H9 (cell line): ENCODE measurements around the gene F12. TPM values are rescaled to one million over a fixed set of nuclear protein-coding genes. Genes with fewer than 3 reads are reported as not detected.

Experiments used
- DNase-seq: peaks from one replicate; pipeline ENCODE4 v3.0.0-alpha.2; 2017
- H2AFZ ChIP-seq: one replicate; pipeline ENCODE4 v1.6.1; 2013; ENCODE audit warnings: mild to moderate bottlenecking, low read length, control low read depth, moderate library complexity
- H2AK5ac ChIP-seq: 2 replicates; pipeline ENCODE4 v1.6.1; 2013; ENCODE audit warnings: low read length, control low read depth, mixed read lengths; ENCODE audit not compliant: insufficient read length
- H2BK120ac ChIP-seq: one replicate; pipeline ENCODE4 v1.6.1; 2013; ENCODE audit warnings: low read depth, mild to moderate bottlenecking, low read length, control low read depth, inconsistent platforms; ENCODE audit not compliant: poor library complexity, severe bottlenecking
- H2BK12ac ChIP-seq: 2 replicates; pipeline ENCODE4 v1.6.1; 2013; ENCODE audit warnings: low read length, control low read depth, mixed read lengths, low read depth; ENCODE audit not compliant: insufficient read length
- H2BK15ac ChIP-seq: 2 replicates; pipeline ENCODE4 v1.6.1; 2013; ENCODE audit warnings: low read depth, low read length, control low read depth
- H2BK20ac ChIP-seq: one replicate; pipeline ENCODE4 v1.6.1; 2013; ENCODE audit warnings: low read depth, mild to moderate bottlenecking, low read length, control low read depth, inconsistent platforms; ENCODE audit not compliant: poor library complexity, severe bottlenecking
- H2BK5ac ChIP-seq: 2 replicates; pipeline ENCODE4 v1.6.1; 2013; ENCODE audit warnings: low read length, control low read depth, mixed read lengths; ENCODE audit not compliant: insufficient read length
- H3K14ac ChIP-seq: 2 replicates; pipeline ENCODE4 v1.6.1; 2013; ENCODE audit warnings: low read length, control low read depth; ENCODE audit not compliant: insufficient read depth
- H3K18ac ChIP-seq: 2 replicates; pipeline ENCODE4 v1.6.1; 2013; ENCODE audit warnings: low read depth, mild to moderate bottlenecking, mixed read lengths, low read length, control low read depth; ENCODE audit not compliant: insufficient read length
- H3K23ac ChIP-seq: 2 replicates; pipeline ENCODE4 v1.6.1; 2013; ENCODE audit warnings: low read length, control low read depth, mixed read lengths, low read depth; ENCODE audit not compliant: insufficient read length
- H3K23me2 ChIP-seq: 2 replicates; pipeline ENCODE4 v1.6.1; 2013; ENCODE audit warnings: low read depth, mild to moderate bottlenecking, mixed read lengths, low read length, control low read depth; ENCODE audit not compliant: insufficient read length, poor library complexity, severe bottlenecking
- H3K27ac ChIP-seq: 2 replicates; pipeline ENCODE4 v1.5.1; 2013; ENCODE audit warnings: low read length, control low read depth, mixed read lengths, low read depth; ENCODE audit not compliant: insufficient read length
- H3K27me3 ChIP-seq: 2 replicates; pipeline ENCODE4 v1.6.1; 2013; ENCODE audit warnings: low read length, control low read depth, inconsistent platforms; ENCODE audit not compliant: insufficient read depth
- H3K4ac ChIP-seq: 2 replicates; pipeline ENCODE4 v1.6.1; 2013; ENCODE audit warnings: low read depth, mild to moderate bottlenecking, control low read depth, inconsistent platforms, low read length, moderate library complexity
- H3K4me1 ChIP-seq: 2 replicates; pipeline ENCODE4 v1.6.1; 2013; ENCODE audit warnings: low read length, control low read depth, inconsistent platforms; ENCODE audit not compliant: insufficient read depth
- H3K4me2 ChIP-seq: 2 replicates; pipeline ENCODE4 v1.6.1; 2013; ENCODE audit warnings: low read length, control low read depth, mixed read lengths; ENCODE audit not compliant: insufficient read length, insufficient read depth
- H3K56ac ChIP-seq: 2 replicates; pipeline ENCODE4 v1.6.1; 2013; ENCODE audit warnings: low read depth, mild to moderate bottlenecking, mixed read lengths, low read length, control low read depth; ENCODE audit not compliant: insufficient read length
- H3K79me1 ChIP-seq: 2 replicates; pipeline ENCODE4 v1.6.1; 2013; ENCODE audit warnings: low read depth, mild to moderate bottlenecking, moderate library complexity, low read length, control low read depth, inconsistent platforms; ENCODE audit not compliant: insufficient read depth, poor library complexity, severe bottlenecking
- H3K79me2 ChIP-seq: 2 replicates; pipeline ENCODE4 v1.6.1; 2013; ENCODE audit warnings: low read length, control low read depth, inconsistent platforms; ENCODE audit not compliant: insufficient read depth
- H3K9ac ChIP-seq: 2 replicates; pipeline ENCODE4 v1.6.1; 2013; ENCODE audit warnings: low read length, control low read depth, mixed read lengths; ENCODE audit not compliant: insufficient read length; ENCODE audit errors: extremely low read depth
- H3K9me3 ChIP-seq: one replicate; pipeline ENCODE4 v1.6.1; 2013; ENCODE audit warnings: low read depth, low read length, inconsistent platforms; ENCODE audit not compliant: control insufficient read depth
- H3T11ph ChIP-seq: one replicate; pipeline ENCODE4 v1.6.1; 2013; ENCODE audit warnings: mild to moderate bottlenecking, low read length, control low read depth, inconsistent platforms
- H4K20me1 ChIP-seq: one replicate; pipeline ENCODE4 v1.6.1; 2013; ENCODE audit not compliant: control insufficient read depth, insufficient read length, insufficient read depth
- H4K5ac ChIP-seq: 2 replicates; pipeline ENCODE4 v1.6.1; 2013; ENCODE audit warnings: low read depth, mild to moderate bottlenecking, mixed read lengths, low read length, control low read depth; ENCODE audit not compliant: insufficient read length
- H4K8ac ChIP-seq: replicated peaks from 2 replicates; pipeline ENCODE4 v1.6.1; 2013; ENCODE audit warnings: low read length, control low read depth, mixed read lengths, low read depth; ENCODE audit not compliant: insufficient read length
- H4K91ac ChIP-seq: 2 replicates; pipeline ENCODE4 v1.6.1; 2013; ENCODE audit warnings: low read depth, mild to moderate bottlenecking, moderate library complexity, mixed read lengths, low read length, control low read depth; ENCODE audit not compliant: insufficient read length
- H3K27ac Mint-ChIP-seq, 3 experiments: 2 replicates in 2 of 3; 3 replicates in 1 of 3; pipeline ENCODE4 v1.8.0; 2020 to 2021; ENCODE audit warnings: mixed read lengths in 3 of 3, mild to moderate bottlenecking in 1 of 3, moderate library complexity in 1 of 3
- H3K27me3 Mint-ChIP-seq: 2 replicates; pipeline ENCODE4 v1.8.0; 2021; ENCODE audit warnings: low read depth, mild to moderate bottlenecking, moderate library complexity, mixed read lengths
- H3K36me3 Mint-ChIP-seq, 3 experiments: 2 replicates in 2 of 3; 3 replicates in 1 of 3; pipeline ENCODE4 v1.8.0; 2020 to 2021; ENCODE audit warnings: low read depth in 3 of 3, mixed read lengths in 3 of 3; ENCODE audit not compliant: insufficient read depth in 1 of 3
- H3K4me1 Mint-ChIP-seq, 2 experiments: 2 replicates each; pipeline ENCODE4 v1.8.0; 2020; ENCODE audit warnings: mixed read lengths in 2 of 2
- H3K4me3 Mint-ChIP-seq, 2 experiments: 2 replicates in 1 of 2; 3 replicates in 1 of 2; pipeline ENCODE4 v1.8.0; 2020 to 2021; ENCODE audit warnings: mild to moderate bottlenecking in 2 of 2, mixed read lengths in 2 of 2, moderate library complexity in 1 of 2
- H3K9me3 Mint-ChIP-seq, 2 experiments: 2 replicates in 1 of 2; 3 replicates in 1 of 2; pipeline ENCODE4 v1.8.0; 2020; ENCODE audit warnings: mild to moderate bottlenecking in 2 of 2, mixed read lengths in 2 of 2, moderate library complexity in 1 of 2
- CTCF ChIP-seq: fragments of 200-600 bp; sonication (generic); conservative IDR thresholded peaks from 3 replicates; pipeline ENCODE4 v1.8.0; 2021; ENCODE audit warnings: antibody characterized with exemption, mild to moderate bottlenecking
- WGBS: extraction: QIAGEN DNeasy Blood & Tissue Kit; methylation state at CpG from one replicate; pipeline ENCODE4 v1.1.7; 2013; ENCODE audit warnings: missing lambda C conversion rate, low lambda C conversion rate, mixed read lengths; ENCODE audit not compliant: insufficient read length; ENCODE audit errors: extremely low coverage; 5-methylcytosine and 5-hydroxymethylcytosine counted together
- total RNA-seq: library from RNA; stranded (reverse); gene quantifications from 2 replicates; pipeline ENCODE4 v1.2.1, GENCODE V29; 2021

F12 gene
- total RNA-seq, 1 experiment from 2014 or later, result 3.5 TPM

- H3K27me3 ChIP-seq, result no peaks in the 10 kb centered on the region
- H3K27ac ChIP-seq, result no peak overlapping the region
- peaks cover 3% of the 10 kb centered on the region; the same call in 1 of the 2 replicates for H3K4me1 ChIP-seq
- no peak overlapping the region for H2AK5ac ChIP-seq
- H3K27ac Mint-ChIP-seq, result no peak overlapping the region
- H2BK120ac ChIP-seq, result no peak overlapping the region
- H3K23ac ChIP-seq, result no peak overlapping the region
- H3K4ac ChIP-seq, result no peak overlapping the region
- no peak overlapping the region for H2BK5ac ChIP-seq
- no peak overlapping the region for H3K14ac ChIP-seq
- H3K36me3 Mint-ChIP-seq, result peaks cover 2 to 13% (median 12%) of the 10 kb centered on the region in 3 experiments; a peak in 5 of 7 replicates
- no peak overlapping the region for H4K5ac ChIP-seq
- no peak overlapping the region for H2BK12ac ChIP-seq
- peaks cover 13% of the 10 kb centered on the region for H3K79me2 ChIP-seq
- DNase-seq, result no peak
- no peak overlapping the region for H4K8ac ChIP-seq
- H3K79me1 ChIP-seq, result peaks cover 4% of the 10 kb centered on the region
- no peak overlapping the region for H3K4me2 ChIP-seq
- TF ChIP-seq CTCF, result no peak
- no peak overlapping the region for H4K91ac ChIP-seq
- H3K56ac ChIP-seq, result no peak overlapping the region
- H3K9me3 ChIP-seq, result no peaks in the 10 kb centered on the region
- H3K4me1 Mint-ChIP-seq, result peaks cover 20 to 25% of the 10 kb centered on the region in 2 experiments
- peak overlapping the region; percentile 30 to 51; a peak in 2 of 5 replicates for H3K4me3 Mint-ChIP-seq
- H3K18ac ChIP-seq, result no peak overlapping the region
- WGBS, result no CpG with 5 or more reads among the region's 5 CpGs
- H4K20me1 ChIP-seq, result no peaks in the 10 kb centered on the region
- H2AFZ ChIP-seq, result no peak overlapping the region
- H3K23me2 ChIP-seq, result peaks cover 7% of the 10 kb centered on the region
- H2BK20ac ChIP-seq, result no peak overlapping the region
- H3K9me3 Mint-ChIP-seq, result peaks cover 3 to 4% of the 10 kb centered on the region in 2 experiments; a peak in 4 of 5 replicates
- H2BK15ac ChIP-seq, result no peak overlapping the region
- H3T11ph ChIP-seq, result no peak overlapping the region
- peaks cover 41% of the 10 kb centered on the region for H3K27me3 Mint-ChIP-seq
- H3K9ac ChIP-seq, result no peak overlapping the region
Observed at GRCh38 chr5:177353093-177353492, 56.3 kb downstream of the F12 start.

Other genes with a start within 250 kb of the F12 start
- gene RAB24, start 105.8 kb downstream of the F12 start, total RNA-seq, result 17.6 and 18.6 TPM in 2 replicates
- 212 and 213 TPM in 2 replicates for gene PRELID1, start 105.8 kb downstream of the F12 start, total RNA-seq
- 9.8 and 10.9 TPM in 2 replicates for gene MXD3, start 97.7 kb downstream of the F12 start, total RNA-seq
- gene LMAN2, start 57.9 kb downstream of the F12 start, total RNA-seq, result 105 and 106 TPM in 2 replicates
- 12.3 and 16.4 TPM in 2 replicates for gene RGS14, start 51.6 kb downstream of the F12 start, total RNA-seq
- gene SLC34A1, start 25.1 kb downstream of the F12 start, total RNA-seq, result not detected in 2 replicates
- gene PFN3, start 8.9 kb downstream of the F12 start, total RNA-seq, result not detected in 2 replicates
- 73.7 and 75.2 TPM in 2 replicates for gene GRK6, start 17.1 kb upstream of the F12 start, total RNA-seq
- gene PRR7, start 37.2 kb upstream of the F12 start, total RNA-seq, result 9.6 and 10.2 TPM in 2 replicates
- gene DBN1, start 64.1 kb upstream of the F12 start, total RNA-seq, result 339 and 340 TPM in 2 replicates
- gene PDLIM7, start 88.0 kb upstream of the F12 start, total RNA-seq, result 134 and 137 TPM in 2 replicates
- gene DOK3, start 100.3 kb upstream of the F12 start, total RNA-seq, result 15.9 and 16.4 TPM in 2 replicates
- gene DDX41, start 107.4 kb upstream of the F12 start, total RNA-seq, result 125 and 133 TPM in 2 replicates
- 65.0 and 71.5 TPM in 2 replicates for gene FAM193B, start 145.0 kb upstream of the F12 start, total RNA-seq
- 155 and 156 TPM in 2 replicates for gene TMED9, start 182.6 kb upstream of the F12 start, total RNA-seq
- 26.3 TPM in 2 replicates for gene B4GALT7, start 190.6 kb upstream of the F12 start, total RNA-seq